Psoas muscle (tissue), 8 donors: Measurements from ENCODE around the gene FGR. TPM values are rescaled to one million over a fixed set of nuclear protein-coding genes. Genes with fewer than 3 reads are reported as not detected.

Experiments used
- ATAC-seq, 4 donors: fragments of 200-7000 bp; cut with Tn5 transposase; one replicate each; pipeline ENCODE4 v1.9.1; 2020; ENCODE audit warnings: moderate library complexity in 3 of 4, mild to moderate bottlenecking in 2 of 4
- DNase-seq, 2 donors: peaks; one replicate each; pipeline ENCODE4 v3.0.0-alpha.2; 2020
- H3K27ac ChIP-seq: fragments of 200-600 bp; one replicate; pipeline ENCODE4 v1.8.0; 2022
- H3K27me3 ChIP-seq, 3 donors: fragments of 200-600 bp in 1 of 3; one replicate each; pipeline versions ENCODE4 v1.6.1 to v1.8.0; 2013 to 2022; ENCODE audit warnings: low read length in 2 of 3, mild to moderate bottlenecking in 2 of 3, moderate library complexity in 1 of 3; ENCODE audit not compliant: insufficient read depth in 3 of 3
- H3K36me3 ChIP-seq, 2 donors: fragments of 200-600 bp in 1 of 2; one replicate each; pipeline versions ENCODE4 v1.6.1 to v1.8.0; 2013 to 2022; ENCODE audit warnings: low read depth in 1 of 2, mild to moderate bottlenecking in 1 of 2, moderate library complexity in 1 of 2; ENCODE audit not compliant: insufficient read depth in 1 of 2
- H3K4me1 ChIP-seq: fragments of 200-600 bp; one replicate; pipeline ENCODE4 v1.8.0; 2022
- H3K4me3 ChIP-seq: fragments of 200-600 bp; one replicate; pipeline ENCODE4 v1.8.0; 2022; ENCODE audit warnings: mild to moderate bottlenecking
- H3K9me3 ChIP-seq: fragments of 200-600 bp; one replicate; pipeline ENCODE4 v1.8.0; 2022
- CTCF ChIP-seq: fragments of 200-600 bp; IDR thresholded peaks from one replicate; pipeline ENCODE4 v1.8.0; 2022; ENCODE audit warnings: antibody characterized with exemption
- WGBS, 3 donors: extraction: QIAGEN DNeasy Blood & Tissue Kit; methylation state at CpG; one replicate each; pipeline versions ENCODE4 v1.1.6 to v1.1.7; 2013; 5-methylcytosine and 5-hydroxymethylcytosine counted together
- intact Hi-C, 2 donors: fragments of 100-400 bp; cut with DNase I; formaldehyde crosslinking; loops; one replicate each; pipeline versions ENCODE4 v1.11.0 to v1.14.2; 2022
- polyA plus RNA-seq, 3 donors: library from polyadenylated mRNA; stranded (reverse); fragments of 200-250 nt; gene quantifications; one replicate each; pipeline ENCODE4 v1.2.3, GENCODE V29; 2013
- total RNA-seq, 4 donors: library from RNA; stranded (reverse); fragmentation: NEBNext Ultra II Directional in 2 of 4; extraction: Animal tissue kit (Norgen Biotek cat#: 25700) in 2 of 4; gene quantifications; one replicate each; pipeline versions ENCODE4 v1.2.1 to v1.2.4, GENCODE V29; 2021 to 2023
- donor health status: healthy with polysubstance abuse.
- donor health status: DM: no; HTN: no; CAD: no; lungs with moderate emphysema.
- donor health status: Bipolar disorder and iron deficiency.
- donor health status: healthy.
- donor health status: DM: yes; HTN: yes; CAD: no.
- donor health status: DM: no; HTN: no; CAD: no.
- donor health status: DM: no; HTN: no; CAD: no.
- donor health status: DM: yes; HTN: yes; CAD: no.

Gene FGR
- total and polyA plus RNA-seq, 7 donors = 1.3 to 3.8 (median 2.8) TPM

- WGBS, 3 donors = 69 to 74% (median 73%) methylated on average over 4 to 5 of the region's 5 CpGs
- no peaks in the 10 kb centered on the region for H3K36me3 ChIP-seq
- no peaks in the 10 kb centered on the region for H3K9me3 ChIP-seq
- no peak for TF ChIP-seq CTCF
- H3K27me3 ChIP-seq = no peaks in the 10 kb centered on the region
- no peak overlapping the region for H3K4me3 ChIP-seq
- no peak for DNase-seq
- intact Hi-C loops = loop anchor here (2.0 to 5.0 kb wide), 3 partner anchors 51 to 365 kb away; no protein-coding TSS in a partner anchor
- H3K4me1 ChIP-seq = peaks cover 8% of the 10 kb centered on the region
- ATAC-seq = no peak
- peak overlapping the region; percentile 34 for H3K27ac ChIP-seq
Measured at GRCh38 chr1:27662261-27662660, 27.3 kb upstream of the FGR start.

DNA sequence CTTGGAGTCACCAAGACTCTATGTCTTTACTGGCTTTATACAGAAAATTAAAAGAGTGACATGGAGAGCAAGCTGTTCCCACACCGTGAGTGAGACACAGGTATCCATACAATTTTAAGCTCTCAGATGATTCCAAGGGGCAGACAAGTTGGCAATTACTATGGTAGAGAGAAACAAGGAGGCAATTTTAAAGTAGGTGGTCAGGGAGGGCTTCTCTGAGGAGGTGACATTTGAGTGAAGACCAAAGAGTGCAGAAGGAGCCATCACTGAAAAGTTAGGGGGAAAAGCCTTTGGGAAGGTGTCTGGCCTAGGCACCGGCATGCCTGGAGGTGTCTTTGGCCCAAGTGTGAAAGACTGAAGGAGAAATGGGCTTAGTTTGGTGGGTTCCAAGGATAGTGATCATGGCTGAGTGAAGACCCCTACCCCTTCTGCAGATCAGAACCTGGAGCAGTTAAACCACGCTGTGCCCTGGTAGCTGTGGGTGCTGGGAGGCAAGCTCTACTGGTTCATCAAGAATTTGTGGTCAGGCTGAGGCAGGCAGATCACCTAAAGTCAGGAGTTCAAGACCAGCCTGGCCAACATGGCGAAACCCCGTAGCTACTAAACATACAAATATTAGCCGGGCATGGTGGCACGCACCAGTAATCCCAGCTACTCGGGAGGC is 26.6 kb upstream of the FGR start:
- no peak for ATAC-seq
- H3K27ac ChIP-seq = peak overlapping the region; percentile 89
- no peaks in the 10 kb centered on the region for H3K9me3 ChIP-seq
- peaks cover 8% of the 10 kb centered on the region for H3K4me1 ChIP-seq
- DNase-seq = no peak
- intact Hi-C loops = loop anchor here (2.0 to 5.0 kb wide), 3 partner anchors 51 to 364 kb away; no protein-coding TSS in a partner anchor
- H3K4me3 ChIP-seq = no peak overlapping the region
- no peak for TF ChIP-seq CTCF
- WGBS, 3 donors = 93 to 98% (median 95%) methylated on average over 8 of the region's 8 CpGs
- H3K36me3 ChIP-seq = no peaks in the 10 kb centered on the region
- H3K27me3 ChIP-seq = no peaks in the 10 kb centered on the region

GRCh38 chr1:27660300-27660835 is 25.4 kb upstream of the FGR start:
- H3K4me1 ChIP-seq = peaks cover 15% of the 10 kb centered on the region
- no peaks in the 10 kb centered on the region for H3K36me3 ChIP-seq
- DNase-seq (no peak), ATAC-seq (peak; percentile 17 to 51 (median 34))
- intact Hi-C loops = loop anchor here in 1 of 2 donors (5.0 kb wide), 2 partner anchors 258 to 363 kb away; no protein-coding TSS in a partner anchor
- TF ChIP-seq CTCF = no peak
- H3K4me3 ChIP-seq = peak overlapping the region; percentile 72
- H3K27ac ChIP-seq = peak overlapping the region; percentile 89
- no peaks in the 10 kb centered on the region for H3K27me3 ChIP-seq
- WGBS, 3 donors = 43 to 54% (median 51%) methylated on average over 10 of the region's 10 CpGs
- H3K9me3 ChIP-seq = no peaks in the 10 kb centered on the region

GRCh38 chr1:27659497-27660299 is 24.7 kb upstream of the FGR start:
- intact Hi-C loops = loop anchor here in 1 of 2 donors (5.0 kb wide), 2 partner anchors 257 to 362 kb away; no protein-coding TSS in a partner anchor
- Histone ChIP-seq H3K27ac (peak overlapping the region; percentile 89), H3K4me1 (peaks cover 15% of the 10 kb centered on the region), H3K36me3 (no peaks in the 10 kb centered on the region), H3K27me3 (no peaks in the 10 kb centered on the region), H3K4me3 (peak overlapping the region; percentile 72), H3K9me3 (no peaks in the 10 kb centered on the region)
- ATAC-seq (peak; percentile 80 to 87 (median 84)), DNase-seq (peak; percentile 92 to 95)
- 6 to 13% (median 9%) methylated on average over 43 to 78 of the region's 78 CpGs for WGBS, 3 donors
- no peak for TF ChIP-seq CTCF
